Spinal cord (tissue), 10 donors: Measurements from ENCODE around the gene TMEM269. TPM values are rescaled to one million over a fixed set of nuclear protein-coding genes. Genes with fewer than 3 reads are reported as not detected.

Experiments
- DNase-seq, 6 donors: peaks; one replicate each; pipeline versions ENCODE4 v3.0.0 to v3.0.0-alpha.2; 2013 to 2015; ENCODE audit warnings: low spot score in 6 of 6, low read depth in 4 of 6
- H3K27ac ChIP-seq: one replicate; pipeline ENCODE4 v1.5.1; 2013; ENCODE audit warnings: low read depth, low read length, control low read depth
- H3K27me3 ChIP-seq: one replicate; pipeline ENCODE4 v1.6.1; 2013; ENCODE audit warnings: low read length; ENCODE audit not compliant: control insufficient read depth, insufficient read depth
- H3K36me3 ChIP-seq: one replicate; pipeline ENCODE4 v1.6.1; 2013; ENCODE audit warnings: low read length; ENCODE audit not compliant: control insufficient read depth, insufficient read depth
- H3K4me1 ChIP-seq: one replicate; pipeline ENCODE4 v1.6.1; 2013; ENCODE audit warnings: low read length; ENCODE audit not compliant: control insufficient read depth, insufficient read depth
- H3K4me3 ChIP-seq: one replicate; pipeline ENCODE4 v1.5.1; 2013; ENCODE audit warnings: low read depth, low read length, control low read depth
- H3K9me3 ChIP-seq: one replicate; pipeline ENCODE4 v1.6.1; 2013; ENCODE audit warnings: low read length; ENCODE audit not compliant: control insufficient read depth, insufficient read depth
- WGBS: methylation state at CpG from one replicate; pipeline ENCODE4 v1.1.5; 2013; ENCODE audit warnings: missing lambda C conversion rate; ENCODE audit not compliant: insufficient coverage; 5-methylcytosine and 5-hydroxymethylcytosine counted together
- polyA plus RNA-seq, 2 donors: library from polyadenylated mRNA; unstranded; fragments of 120-200 nt; gene quantifications; one replicate each; pipeline ENCODE4 v1.2.1, GENCODE V29; 2013; ENCODE audit not compliant: insufficient read length in 2 of 2
- total RNA-seq, 2 donors: library from RNA; depleted of rRNA in 1 of 2; stranded (reverse); fragments of 120-200 nt in 1 of 2; fragments of >200 nt in 1 of 2; gene quantifications; one replicate each; pipeline versions ENCODE4 v1.2.3 to v1.2.4, GENCODE V29; 2013 to 2014
- donor health status: healthy.

The TMEM269 gene
- total and polyA plus RNA-seq, 4 donors, result 0.11 to 1.6 (median 0.81) TPM

DNA sequence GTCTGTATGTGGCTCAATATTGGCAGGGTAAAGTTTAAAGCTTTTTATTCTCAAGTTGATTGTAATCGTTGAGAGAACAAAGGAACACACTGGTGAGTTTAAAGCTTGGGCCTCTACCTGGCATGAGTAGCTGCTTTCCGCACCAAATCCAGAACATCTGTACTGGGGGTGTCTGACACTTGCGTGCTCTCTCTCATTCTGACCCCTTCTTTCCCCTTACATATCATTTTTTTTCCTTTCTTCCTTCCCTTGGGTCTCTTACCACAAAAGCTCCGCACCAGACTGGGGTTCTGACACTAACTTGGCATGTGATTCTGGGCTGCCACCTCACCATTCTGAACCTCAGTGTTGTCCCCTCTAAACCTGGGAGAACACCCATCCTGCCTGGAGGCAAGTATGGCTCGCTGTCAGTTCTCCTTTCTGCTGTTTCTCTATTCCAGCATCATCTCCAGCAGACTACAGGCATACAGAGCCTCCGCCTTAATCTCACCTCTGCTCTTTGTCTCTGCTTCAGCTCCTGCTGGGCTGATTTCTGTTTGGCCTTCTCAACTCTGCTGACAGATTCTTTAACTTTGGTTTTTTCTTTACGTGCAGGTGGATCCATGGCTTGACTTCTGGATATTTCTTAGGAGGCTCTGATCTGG lies 31.3 kb downstream of the TMEM269 start:
- DNase-seq, result peak in 4 of 6 donors; percentile 17 to 71 (median 40)
- H3K4me3 ChIP-seq, result peak overlapping the region; percentile 82
- H3K9me3 ChIP-seq, result no peaks in the 10 kb centered on the region
- peak overlapping the region; percentile 98 for H3K27ac ChIP-seq
- H3K27me3 ChIP-seq, result no peaks in the 10 kb centered on the region
- 22% methylated on average over 6 of the region's 7 CpGs for WGBS
- peaks cover 8% of the 10 kb centered on the region for H3K4me1 ChIP-seq
- no peaks in the 10 kb centered on the region for H3K36me3 ChIP-seq

GRCh38 chr1:42816585-42817439 lies 32.0 kb downstream of the TMEM269 start, which contains the start of the genes ERMAP and SVBP:
TSS of gene ERMAP (plus strand) at chr1:42817122. CDS start at chr1:42830449, 13,327 bp downstream.
TSS of gene SVBP (minus strand) at chr1:42817397. CDS start at chr1:42816544, 853 bp downstream.
- peaks cover 8% of the 10 kb centered on the region for H3K4me1 ChIP-seq
- H3K4me3 ChIP-seq, result peak within 1 kb of the TSS; percentile 82
- under 1% methylated on average over 50 of the region's 66 CpGs for WGBS
- H3K36me3 ChIP-seq, result no peaks in the 10 kb centered on the region
- no peaks in the 10 kb centered on the region for H3K27me3 ChIP-seq
- H3K27ac ChIP-seq, result peak within 1 kb of the TSS; percentile 98
- peak; percentile 82 to 97 (median 88) for DNase-seq
- no peaks in the 10 kb centered on the region for H3K9me3 ChIP-seq

GRCh38 chr1:42817440-42817767 lies 32.6 kb downstream of the TMEM269 start:
- Histone ChIP-seq H3K9me3 (no peaks in the 10 kb centered on the region), H3K27me3 (no peaks in the 10 kb centered on the region), H3K27ac (no peak overlapping the region), H3K36me3 (no peaks in the 10 kb centered on the region), H3K4me3 (peak overlapping the region; percentile 82), H3K4me1 (peaks cover 8% of the 10 kb centered on the region)
- WGBS, result 0% methylated on average over 10 of the region's 13 CpGs
- no peak for DNase-seq

DNA sequence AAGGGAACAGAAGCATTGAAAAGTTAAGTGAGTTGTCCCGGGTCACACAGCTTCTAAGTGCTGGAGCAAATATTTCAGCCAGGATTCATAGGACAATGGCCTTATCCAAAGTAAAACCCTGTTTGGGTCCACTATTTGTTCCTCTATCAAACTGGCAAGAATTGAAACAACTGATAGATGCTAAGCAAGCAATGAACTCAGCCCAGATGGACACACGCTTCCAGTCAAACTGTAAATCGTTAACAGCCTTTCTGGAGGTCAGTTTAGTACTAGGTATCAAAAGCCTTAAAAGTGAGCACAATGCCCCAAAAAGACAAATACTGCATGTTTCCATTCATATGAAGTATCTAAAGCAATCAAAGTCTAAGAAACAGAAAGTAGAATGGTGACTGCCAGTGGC lies 33.2 kb downstream of the TMEM269 start:
- WGBS, result no CpG with 5 or more reads among the region's 3 CpGs
- DNase-seq, result no peak
- no peaks in the 10 kb centered on the region for H3K9me3 ChIP-seq
- no peaks in the 10 kb centered on the region for H3K27me3 ChIP-seq
- no peak overlapping the region for H3K27ac ChIP-seq
- H3K4me1 ChIP-seq, result peaks cover 8% of the 10 kb centered on the region
- no peak overlapping the region for H3K4me3 ChIP-seq
- no peaks in the 10 kb centered on the region for H3K36me3 ChIP-seq

GRCh38 chr1:42820813-42821212 lies 36.0 kb downstream of the TMEM269 start:
- Histone ChIP-seq H3K27me3 (no peaks in the 10 kb centered on the region), H3K27ac (no peak overlapping the region), H3K36me3 (no peaks in the 10 kb centered on the region), H3K9me3 (no peaks in the 10 kb centered on the region), H3K4me1 (peaks cover 8% of the 10 kb centered on the region), H3K4me3 (no peak overlapping the region)
- no CpG with 5 or more reads among the region's 1 CpG for WGBS
- no peak for DNase-seq

DNA sequence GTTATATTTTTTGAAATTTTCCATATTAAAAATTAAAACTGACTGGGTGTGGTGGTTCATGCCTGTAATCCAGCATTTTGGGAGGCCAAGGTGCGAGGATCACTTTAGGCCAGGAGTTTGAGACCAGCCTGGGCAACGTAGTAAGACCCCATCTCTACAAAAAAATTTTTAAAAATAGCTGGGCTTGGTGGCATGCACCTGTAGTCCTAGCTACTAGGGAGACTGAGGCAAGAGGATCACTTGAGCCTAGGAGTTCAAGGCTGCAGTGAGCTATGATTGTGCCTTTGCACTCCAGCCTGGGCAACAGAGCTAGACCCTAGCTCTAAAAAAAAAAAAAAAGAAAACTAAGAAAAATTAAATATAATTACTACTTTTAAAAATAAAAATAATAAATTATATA lies 36.9 kb downstream of the TMEM269 start:
- WGBS, result no CpG with 5 or more reads among the region's 2 CpGs
- no peaks in the 10 kb centered on the region for H3K27me3 ChIP-seq
- no peaks in the 10 kb centered on the region for H3K36me3 ChIP-seq
- no peak overlapping the region for H3K27ac ChIP-seq
- DNase-seq, result no peak
- H3K4me3 ChIP-seq, result no peak overlapping the region
- H3K4me1 ChIP-seq, result peaks cover under 1% of the 10 kb centered on the region
- H3K9me3 ChIP-seq, result no peaks in the 10 kb centered on the region

DNA sequence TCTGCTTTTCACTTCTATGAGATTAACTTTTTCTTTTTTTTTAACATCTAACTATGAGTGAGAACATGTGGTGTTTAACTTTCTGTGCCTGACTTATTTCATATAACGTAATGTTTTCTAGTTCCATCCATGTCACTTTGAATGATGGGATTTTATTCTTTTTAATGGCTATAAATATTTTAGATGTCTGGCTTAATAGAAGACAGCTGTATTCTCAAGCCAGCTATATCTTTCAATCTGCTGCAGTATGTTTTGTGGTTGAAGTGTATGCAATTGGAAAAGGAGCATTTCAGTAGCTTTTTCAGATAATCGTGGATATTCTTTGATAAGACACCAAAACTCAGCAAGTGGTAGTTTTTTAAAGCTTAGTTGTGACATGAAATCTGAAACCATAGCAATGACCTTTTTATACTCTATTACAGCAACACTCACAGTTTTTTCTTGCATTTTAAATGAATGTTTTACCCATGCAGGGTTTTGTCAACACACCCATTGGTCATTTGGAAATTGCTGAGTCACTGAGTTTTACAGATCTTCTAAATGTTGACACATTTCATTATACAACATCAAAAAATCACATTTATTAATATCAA lies 38.1 kb downstream of the TMEM269 start:
- H3K36me3 ChIP-seq, result no peaks in the 10 kb centered on the region
- no peaks in the 10 kb centered on the region for H3K4me1 ChIP-seq
- no peak overlapping the region for H3K4me3 ChIP-seq
- H3K9me3 ChIP-seq, result no peaks in the 10 kb centered on the region
- no peak for DNase-seq
- H3K27me3 ChIP-seq, result no peaks in the 10 kb centered on the region
- WGBS, result no CpG with 5 or more reads among the region's 2 CpGs
- H3K27ac ChIP-seq, result no peak overlapping the region

- H3K27ac ChIP-seq, result no peak overlapping the region
- no peak for DNase-seq
- H3K4me1 ChIP-seq, result no peaks in the 10 kb centered on the region
- H3K27me3 ChIP-seq, result no peaks in the 10 kb centered on the region
- no peak overlapping the region for H3K4me3 ChIP-seq
- H3K36me3 ChIP-seq, result no peaks in the 10 kb centered on the region
- H3K9me3 ChIP-seq, result no peaks in the 10 kb centered on the region
- WGBS, result 83% methylated on average over 2 of the region's 4 CpGs
Observed at GRCh38 chr1:42824481-42825035, 39.8 kb downstream of the TMEM269 start.

DNA sequence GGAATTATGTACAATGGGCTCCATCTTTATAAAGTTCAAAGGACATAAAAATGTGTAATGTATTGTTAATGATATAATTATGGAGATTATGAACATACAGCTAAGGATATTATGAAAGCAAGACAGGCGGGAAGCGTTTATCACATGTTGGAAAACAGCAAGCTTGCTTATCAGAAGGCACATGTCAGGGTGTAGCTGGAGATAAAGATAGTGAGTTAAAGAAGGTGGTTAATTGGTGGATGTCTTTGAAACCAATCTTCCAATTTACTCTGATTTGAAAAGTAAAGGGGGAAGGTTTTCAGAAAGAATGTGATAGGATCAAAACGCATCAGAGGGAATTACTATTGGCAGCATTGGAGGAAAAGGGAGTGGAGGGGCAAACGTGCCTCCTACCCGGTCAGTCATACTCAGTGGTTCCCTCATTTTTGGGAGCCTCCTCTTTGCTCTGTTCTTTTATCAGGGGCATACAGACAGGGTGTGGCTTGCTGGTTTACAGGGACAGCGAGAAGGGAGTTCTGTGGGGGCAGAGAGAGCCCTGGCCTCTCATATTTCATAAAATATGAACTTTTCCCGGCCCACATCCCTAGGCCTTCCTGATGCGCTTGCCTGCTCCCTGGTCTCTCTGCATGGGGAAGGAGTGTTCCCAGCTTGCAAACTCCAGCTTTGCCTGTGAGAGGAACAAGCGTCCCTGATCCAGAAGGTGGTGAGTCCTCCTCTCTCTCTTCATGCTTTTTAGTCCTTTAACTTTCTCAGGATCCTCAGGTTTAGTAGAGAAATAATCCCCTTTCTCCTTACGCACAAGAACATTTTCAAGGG lies 40.5 kb downstream of the TMEM269 start:
- Histone ChIP-seq H3K4me1 (no peaks in the 10 kb centered on the region), H3K27me3 (no peaks in the 10 kb centered on the region), H3K27ac (no peak overlapping the region), H3K36me3 (peaks cover 4% of the 10 kb centered on the region), H3K4me3 (no peak overlapping the region), H3K9me3 (no peaks in the 10 kb centered on the region)
- DNase-seq, result no peak
- WGBS, result 76% methylated on average over 5 of the region's 10 CpGs
